ENCODE data around the gene TLR9.
A peak's percentile ranks its signal among the peaks of the same experiment; 100 is the strongest.
"Not testable (repeated sequence)": the region's sequence is repeated elsewhere in the genome, so short reads cannot be mapped to it uniquely, and the experiment has no call there.

Gene TLR9

GRCh38 chr3:52225452-52226228 is at the start of gene TLR9:
Gene TLR9 (minus strand): TSS chr3:52225645. CDS start chr3:52225529, 116 bp downstream.
- DNase-seq (ENCODE audit: low read depth): peak; percentile 79
- no peak for TF ChIP-seq CTCF (IDR thresholded peaks at IDR 0.05; ENCODE audit: low read depth, low read length, missing control alignments)

GRCh38 chr3:52274781-52275180 is 49.3 kb upstream of the TLR9 start:
- DNase-seq (ENCODE audit: low read depth); H3K4me3 ChIP-seq (ENCODE audit: low read depth, low read length): not testable (repeated sequence)

More at GRCh38 chr3:52225452-52226228, at the start of gene TLR9:
- H3K4me3 ChIP-seq (ENCODE audit: low read depth, low read length): peak within 1 kb of the TSS; percentile 51

GRCh38 chr3:52272831-52273230 is 47.4 kb upstream of the TLR9 start:
- no peak for TF ChIP-seq CTCF (IDR thresholded peaks at IDR 0.05; ENCODE audit: low read depth, low read length, missing control alignments)
- H3K4me3 ChIP-seq (ENCODE audit: low read depth, low read length): no peak overlapping the region
- no peak for DNase-seq (ENCODE audit: low read depth)

GRCh38 chr3:52272172-52272571 is 46.7 kb upstream of the TLR9 start:
- H3K4me3 ChIP-seq (ENCODE audit: low read depth, low read length); DNase-seq (ENCODE audit: low read depth): not testable (repeated sequence)

GRCh38 chr3:52270252-52270754 is 44.9 kb upstream of the TLR9 start:
- H3K4me3 ChIP-seq (ENCODE audit: low read depth, low read length): no peak overlapping the region
- no peak for TF ChIP-seq CTCF (IDR thresholded peaks at IDR 0.05; ENCODE audit: low read depth, low read length, missing control alignments)
- no peak for DNase-seq (ENCODE audit: low read depth)

- no peak for TF ChIP-seq CTCF (IDR thresholded peaks at IDR 0.05; ENCODE audit: low read depth, low read length, missing control alignments)
Measured at GRCh38 chr3:52269776-52270175, 44.3 kb upstream of the TLR9 start.

GRCh38 chr3:52268036-52268435 is 42.6 kb upstream of the TLR9 start:
- TF ChIP-seq CTCF (IDR thresholded peaks at IDR 0.05; ENCODE audit: low read depth, low read length, missing control alignments): no peak
- no peak for DNase-seq (ENCODE audit: low read depth)
- H3K4me3 ChIP-seq (ENCODE audit: low read depth, low read length): no peak overlapping the region

More at GRCh38 chr3:52269776-52270175, 44.3 kb upstream of the TLR9 start:
- DNase-seq (ENCODE audit: low read depth): no peak
- no peak overlapping the region for H3K4me3 ChIP-seq (ENCODE audit: low read depth, low read length)

- DNase-seq (ENCODE audit: low read depth): no peak
- TF ChIP-seq CTCF (IDR thresholded peaks at IDR 0.05; ENCODE audit: low read depth, low read length, missing control alignments): no peak
- no peak overlapping the region for H3K4me3 ChIP-seq (ENCODE audit: low read depth, low read length)
Measured at GRCh38 chr3:52265387-52265786, 39.9 kb upstream of the TLR9 start.

Measured in GM12864 (cell line).